ENCODE results near the gene DEPDC1.
"Not testable (repeated sequence)": the region's sequence is repeated elsewhere in the genome, so short reads cannot be mapped to it uniquely, and the experiment has no call there.

DEPDC1 gene

GRCh38 chr1:68496680-68497357 is at the start of gene DEPDC1:
DEPDC1 (minus strand) TSS chr1:68497082; CDS start chr1:68496999, 83 bp downstream.
- DNase-seq (ENCODE audit: low spot score): peak; percentile 98

- no peak for DNase-seq (ENCODE audit: low spot score)
These were observed 47.8 kb upstream of the DEPDC1 start for GRCh38 chr1:68544651-68545050.

- DNase-seq (ENCODE audit: low spot score): no peak
These were observed 45.7 kb upstream of the DEPDC1 start for GRCh38 chr1:68542586-68542985.

- no peak for DNase-seq (ENCODE audit: low spot score)
These were observed 42.1 kb upstream of the DEPDC1 start for GRCh38 chr1:68538941-68539340.

GRCh38 chr1:68528243-68528642 is 31.4 kb upstream of the DEPDC1 start:
- DNase-seq (ENCODE audit: low spot score): no peak

GRCh38 chr1:68525781-68526180 is 28.9 kb upstream of the DEPDC1 start:
- DNase-seq (ENCODE audit: low spot score): no peak

- DNase-seq (ENCODE audit: low spot score): no peak
These were observed 24.4 kb upstream of the DEPDC1 start for GRCh38 chr1:68521286-68521685.

- DNase-seq (ENCODE audit: low spot score): no peak
These were observed 19.2 kb upstream of the DEPDC1 start for GRCh38 chr1:68516066-68516465.

GRCh38 chr1:68511254-68511653 is 14.4 kb upstream of the DEPDC1 start:
- DNase-seq (ENCODE audit: low spot score): no peak

- no peak for DNase-seq (ENCODE audit: low spot score)
These were observed 9.5 kb upstream of the DEPDC1 start for GRCh38 chr1:68506386-68506785.

GRCh38 chr1:68503085-68503484 is 6.2 kb upstream of the DEPDC1 start:
- DNase-seq (ENCODE audit: low spot score): no peak

- no peak for DNase-seq (ENCODE audit: low spot score)
These were observed 446 bp upstream of the DEPDC1 start for GRCh38 chr1:68497358-68497698.

GRCh38 chr1:68495968-68496679 is 758 bp downstream of the DEPDC1 start:
- DNase-seq (ENCODE audit: low spot score): no peak

- DNase-seq (ENCODE audit: low spot score): no peak
These were observed 1.4 kb downstream of the DEPDC1 start for GRCh38 chr1:68495532-68495931.

GRCh38 chr1:68493193-68493592 is 3.7 kb downstream of the DEPDC1 start:
- no peak for DNase-seq (ENCODE audit: low spot score)

- DNase-seq (ENCODE audit: low spot score): not testable (repeated sequence)
These were observed 4.6 kb downstream of the DEPDC1 start for GRCh38 chr1:68492255-68492654.

GRCh38 chr1:68490046-68490651 is 6.7 kb downstream of the DEPDC1 start:
- no peak for DNase-seq (ENCODE audit: low spot score)

- DNase-seq (ENCODE audit: low spot score): no peak
These were observed 11.4 kb downstream of the DEPDC1 start for GRCh38 chr1:68485431-68486022.

GRCh38 chr1:68484618-68485017 is 12.3 kb downstream of the DEPDC1 start:
- no peak for DNase-seq (ENCODE audit: low spot score)

- no peak for DNase-seq (ENCODE audit: low spot score)
These were observed 15.8 kb downstream of the DEPDC1 start for GRCh38 chr1:68481041-68481440.

- no peak for DNase-seq (ENCODE audit: low spot score)
These were observed 17.4 kb downstream of the DEPDC1 start for GRCh38 chr1:68479501-68479900.

- no peak for DNase-seq (ENCODE audit: low spot score)
These were observed 18.2 kb downstream of the DEPDC1 start for GRCh38 chr1:68478662-68479061.

- not testable (repeated sequence) for DNase-seq (ENCODE audit: low spot score)
These were observed 20.3 kb downstream of the DEPDC1 start for GRCh38 chr1:68476626-68477025.

All from left forelimb (tissue), 1 donor.